KMS-11 (cell line): ENCODE data around the gene SVEP1.

Experiments used
- H2AFZ ChIP-seq: fragments of 200-600 bp; sonication (generic); 2 replicates; pipeline ENCODE4 v1.6.1; 2016; ENCODE audit warnings: antibody characterized with exemption, mixed run types, low read depth
- H3K27ac ChIP-seq: fragments of 200-600 bp; sonication (generic); 2 replicates; pipeline ENCODE4 v1.6.1; 2016; ENCODE audit warnings: mild to moderate bottlenecking, mixed run types
- H3K27me3 ChIP-seq: fragments of 200-600 bp; sonication (generic); 2 replicates; pipeline ENCODE4 v1.6.1; 2017; ENCODE audit warnings: mild to moderate bottlenecking, low read depth, mixed run types, moderate library complexity; ENCODE audit not compliant: insufficient read depth
- H3K36me3 ChIP-seq: fragments of 200-600 bp; sonication (generic); 2 replicates; pipeline ENCODE4 v1.6.1; 2017; ENCODE audit warnings: mild to moderate bottlenecking, mixed run types; ENCODE audit not compliant: insufficient read depth
- H3K4me1 ChIP-seq: fragments of 200-600 bp; sonication (generic); 2 replicates; pipeline ENCODE4 v1.6.1; 2016; ENCODE audit warnings: mild to moderate bottlenecking, low read depth, mixed run types; ENCODE audit not compliant: poor library complexity, severe bottlenecking
- H3K4me2 ChIP-seq: fragments of 200-600 bp; sonication (generic); 2 replicates; pipeline ENCODE4 v1.7.0; 2016; ENCODE audit warnings: mild to moderate bottlenecking, mixed run types
- H3K4me3 ChIP-seq: fragments of 200-600 bp; sonication (generic); IDR thresholded peaks from 2 replicates; pipeline ENCODE4 v1.6.1; 2017; ENCODE audit warnings: low read depth, low read length, mixed read lengths; ENCODE audit not compliant: insufficient read depth
- H3K79me2 ChIP-seq: fragments of 200-600 bp; sonication (generic); 2 replicates; pipeline ENCODE4 v1.6.1; 2016; ENCODE audit warnings: low read depth, mixed run types; ENCODE audit not compliant: insufficient read depth
- H3K9ac ChIP-seq: fragments of 200-600 bp; sonication (generic); 2 replicates; pipeline ENCODE4 v1.6.1; 2016; ENCODE audit warnings: mild to moderate bottlenecking, mixed run types
- H4K20me1 ChIP-seq: fragments of 200-600 bp; sonication (generic); 2 replicates; pipeline ENCODE4 v1.6.1; 2016; ENCODE audit warnings: mild to moderate bottlenecking, mixed run types; ENCODE audit not compliant: insufficient read depth
- TF ChIP-seq, protein P1 (sequence below): fragments of 200-600 bp; sonication (generic); conservative IDR thresholded peaks from 2 replicates; pipeline ENCODE4 v1.6.1; 2017; ENCODE audit warnings: low read depth, mild to moderate bottlenecking, antibody characterized with exemption, low read length, moderate library complexity, mixed read lengths

SVEP1 gene

DNA sequence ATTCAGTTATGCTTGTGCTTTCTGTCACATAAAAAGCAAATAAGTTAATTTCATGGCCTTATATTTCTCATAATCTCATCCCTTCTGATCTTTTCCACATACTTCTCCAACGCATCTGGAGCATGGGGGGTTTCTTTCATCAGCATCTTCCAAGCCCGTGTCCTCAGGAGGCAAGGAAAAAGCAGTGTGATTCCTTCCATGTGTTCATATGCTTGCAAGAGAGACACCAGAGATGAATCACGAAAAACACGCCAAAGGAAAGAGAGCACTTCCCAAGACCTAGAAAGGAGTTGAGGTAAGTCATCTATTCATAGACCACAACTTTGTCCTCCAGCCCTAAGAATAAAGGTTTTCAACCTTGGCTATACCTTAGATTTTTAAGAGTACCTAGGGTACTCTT, 26.0 kb upstream of the SVEP1 start:
- H3K79me2 ChIP-seq, result no peaks in the 10 kb centered on the region
- no peaks in the 10 kb centered on the region for H3K36me3 ChIP-seq
- H3K27me3 ChIP-seq, result no peaks in the 10 kb centered on the region
- no peak overlapping the region for H3K4me3 ChIP-seq
- no peak overlapping the region for H3K27ac ChIP-seq
- H3K4me2 ChIP-seq, result no peak overlapping the region
- H3K9ac ChIP-seq, result no peak overlapping the region
- no peak overlapping the region for H2AFZ ChIP-seq
- TF ChIP-seq, protein P1, sequence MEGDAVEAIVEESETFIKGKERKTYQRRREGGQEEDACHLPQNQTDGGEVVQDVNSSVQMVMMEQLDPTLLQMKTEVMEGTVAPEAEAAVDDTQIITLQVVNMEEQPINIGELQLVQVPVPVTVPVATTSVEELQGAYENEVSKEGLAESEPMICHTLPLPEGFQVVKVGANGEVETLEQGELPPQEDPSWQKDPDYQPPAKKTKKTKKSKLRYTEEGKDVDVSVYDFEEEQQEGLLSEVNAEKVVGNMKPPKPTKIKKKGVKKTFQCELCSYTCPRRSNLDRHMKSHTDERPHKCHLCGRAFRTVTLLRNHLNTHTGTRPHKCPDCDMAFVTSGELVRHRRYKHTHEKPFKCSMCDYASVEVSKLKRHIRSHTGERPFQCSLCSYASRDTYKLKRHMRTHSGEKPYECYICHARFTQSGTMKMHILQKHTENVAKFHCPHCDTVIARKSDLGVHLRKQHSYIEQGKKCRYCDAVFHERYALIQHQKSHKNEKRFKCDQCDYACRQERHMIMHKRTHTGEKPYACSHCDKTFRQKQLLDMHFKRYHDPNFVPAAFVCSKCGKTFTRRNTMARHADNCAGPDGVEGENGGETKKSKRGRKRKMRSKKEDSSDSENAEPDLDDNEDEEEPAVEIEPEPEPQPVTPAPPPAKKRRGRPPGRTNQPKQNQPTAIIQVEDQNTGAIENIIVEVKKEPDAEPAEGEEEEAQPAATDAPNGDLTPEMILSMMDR, result no peak
- no peaks in the 10 kb centered on the region for H4K20me1 ChIP-seq
- H3K4me1 ChIP-seq, result no peaks in the 10 kb centered on the region

DNA sequence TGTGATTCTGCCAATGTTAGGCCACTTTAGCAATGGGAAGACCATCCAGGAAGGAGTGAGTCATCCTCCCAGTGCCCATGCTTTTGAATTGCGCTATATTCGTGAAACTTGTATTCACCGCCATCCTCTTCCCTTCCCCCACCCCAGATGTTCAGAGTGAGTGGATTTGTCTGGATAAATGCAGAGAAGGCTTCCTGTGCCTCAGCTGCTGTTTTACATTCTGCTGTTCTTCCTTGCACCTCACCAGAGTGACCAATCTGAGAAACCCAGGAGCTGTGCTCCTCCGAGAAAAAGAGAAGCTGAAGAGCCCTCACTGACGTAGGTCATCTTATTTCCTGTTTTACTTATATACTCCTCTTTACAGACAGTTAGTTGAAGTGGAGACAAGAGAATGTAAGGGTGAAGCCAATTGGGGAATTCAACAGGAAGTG, 24.6 kb upstream of the SVEP1 start:
- TF ChIP-seq, protein P1, result no peak
- Histone ChIP-seq H3K27ac (no peak overlapping the region), H2AFZ (no peak overlapping the region), H3K27me3 (no peaks in the 10 kb centered on the region), H3K4me2 (no peak overlapping the region), H3K36me3 (no peaks in the 10 kb centered on the region), H4K20me1 (no peaks in the 10 kb centered on the region), H3K79me2 (no peaks in the 10 kb centered on the region), H3K4me1 (no peaks in the 10 kb centered on the region), H3K4me3 (no peak overlapping the region), H3K9ac (no peak overlapping the region)

DNA sequence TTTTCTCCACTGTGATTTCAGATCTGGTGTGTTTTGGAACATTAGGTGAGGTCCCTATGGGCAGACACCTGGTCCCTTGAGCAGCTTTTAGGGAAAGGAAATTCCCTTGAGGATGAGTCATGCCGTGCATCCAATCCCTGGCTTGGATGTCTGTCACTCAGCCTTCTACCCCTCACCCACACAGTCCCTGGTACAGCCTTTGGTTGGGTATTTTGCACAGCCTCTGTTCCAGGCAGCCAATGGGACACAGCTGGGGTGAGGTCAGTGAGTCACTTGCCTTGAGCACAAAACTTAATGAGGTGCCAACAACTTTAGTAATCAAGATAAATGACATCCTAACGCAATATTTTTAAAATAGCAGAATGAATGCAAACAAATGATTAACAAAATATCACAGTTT, 22.7 kb upstream of the SVEP1 start:
- Histone ChIP-seq H4K20me1 (no peaks in the 10 kb centered on the region), H3K27ac (no peak overlapping the region), H3K4me1 (no peaks in the 10 kb centered on the region), H3K4me3 (no peak overlapping the region), H3K79me2 (no peaks in the 10 kb centered on the region), H3K27me3 (no peaks in the 10 kb centered on the region), H3K36me3 (no peaks in the 10 kb centered on the region), H3K4me2 (no peak overlapping the region), H2AFZ (no peak overlapping the region), H3K9ac (no peak overlapping the region)
- TF ChIP-seq, protein P1, result no peak

DNA sequence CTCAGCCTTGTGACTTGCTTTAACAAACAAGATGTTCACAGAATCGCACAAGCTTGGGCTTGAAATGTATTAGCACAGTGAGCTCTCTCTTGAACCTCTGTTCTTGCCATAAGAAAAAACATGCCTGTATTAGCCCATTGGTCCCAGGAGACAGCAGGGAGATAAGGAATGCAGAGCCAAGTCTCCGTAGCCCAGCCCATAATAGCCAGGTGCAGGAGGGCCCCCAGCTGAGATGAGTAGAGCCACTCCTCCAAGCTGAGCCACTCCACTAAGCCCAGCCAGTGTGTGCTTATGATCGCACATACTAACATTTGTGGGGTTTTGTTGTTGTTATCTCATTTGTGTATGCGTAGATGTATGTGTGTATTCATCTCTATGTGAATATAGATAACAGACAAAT, 21.6 kb upstream of the SVEP1 start:
- Histone ChIP-seq H3K27me3 (no peaks in the 10 kb centered on the region), H3K9ac (no peak overlapping the region), H3K4me2 (no peak overlapping the region), H3K79me2 (no peaks in the 10 kb centered on the region), H3K27ac (no peak overlapping the region), H3K36me3 (no peaks in the 10 kb centered on the region), H3K4me3 (no peak overlapping the region), H4K20me1 (no peaks in the 10 kb centered on the region), H3K4me1 (no peaks in the 10 kb centered on the region), H2AFZ (no peak overlapping the region)
- TF ChIP-seq, protein P1, result no peak
